HUES48 (cell line): Measurements from ENCODE around the gene FXR2.
A peak's percentile ranks its signal among the peaks of the same experiment; 100 is the strongest.
"Not testable (repeated sequence)": the region's sequence is repeated elsewhere in the genome, so short reads cannot be mapped to it uniquely, and the experiment has no call there.

ENCODE experiments used
- H3K27ac ChIP-seq: one replicate; pipeline ENCODE4 v1.7.0; 2013; ENCODE audit warnings: low read depth, low read length, inconsistent platforms
- H3K27me3 ChIP-seq: 2 replicates; pipeline ENCODE4 v1.6.1; 2013; ENCODE audit warnings: mild to moderate bottlenecking, low read length; ENCODE audit not compliant: control insufficient read depth, insufficient read depth
- H3K36me3 ChIP-seq: 2 replicates; pipeline ENCODE4 v1.6.1; 2013; ENCODE audit warnings: low read length; ENCODE audit not compliant: control insufficient read depth, insufficient read depth
- H3K4me1 ChIP-seq: 2 replicates; pipeline ENCODE4 v1.6.1; 2013; ENCODE audit warnings: mild to moderate bottlenecking, low read length; ENCODE audit not compliant: control insufficient read depth, insufficient read depth
- H3K4me3 ChIP-seq: 2 replicates; pipeline ENCODE4 v1.5.1; 2013; ENCODE audit warnings: mild to moderate bottlenecking, low read depth, low read length
- H3K9ac ChIP-seq: 2 replicates; pipeline ENCODE4 v1.6.1; 2013; ENCODE audit warnings: mild to moderate bottlenecking, low read depth, low read length, moderate library complexity
- H3K9me3 ChIP-seq: 2 replicates; pipeline ENCODE4 v1.6.1; 2013; ENCODE audit warnings: low read length; ENCODE audit not compliant: control insufficient read depth, insufficient read depth

Gene FXR2

DNA sequence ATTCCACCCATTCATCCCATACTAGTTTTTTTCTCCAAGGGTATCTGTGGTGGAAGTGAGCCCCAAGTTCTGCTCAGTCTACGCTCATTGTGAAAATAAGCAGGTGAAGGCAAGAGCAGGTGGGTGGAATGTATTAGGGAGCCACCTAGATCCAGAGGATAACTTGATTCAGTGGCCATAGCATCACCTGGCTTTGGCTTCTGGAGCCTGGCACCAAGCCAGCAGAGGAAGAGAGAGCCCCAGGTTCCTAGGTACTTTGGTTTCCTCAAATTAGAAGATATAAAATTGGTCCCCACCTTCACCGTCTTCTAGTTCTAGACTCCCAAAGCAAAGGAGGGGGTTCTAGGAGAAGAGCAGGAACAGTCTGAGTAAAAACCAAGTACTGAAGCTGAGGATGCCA lies 4.1 kb downstream of the FXR2 start:
- Histone ChIP-seq H3K27me3 (no peaks in the 10 kb centered on the region), H3K27ac (no peak overlapping the region), H3K4me3 (no peak overlapping the region), H3K9ac (no peak overlapping the region), H3K36me3 (peaks cover 34% of the 10 kb centered on the region), H3K4me1 (peaks cover 18% of the 10 kb centered on the region), H3K9me3 (no peaks in the 10 kb centered on the region)

GRCh38 chr17:7606280-7606679 lies 8.4 kb downstream of the FXR2 start:
- Histone ChIP-seq H3K27ac (no peak overlapping the region), H3K36me3 (peaks cover 56% of the 10 kb centered on the region), H3K9me3 (no peaks in the 10 kb centered on the region), H3K9ac (no peak overlapping the region), H3K4me3 (no peak overlapping the region), H3K27me3 (no peaks in the 10 kb centered on the region), H3K4me1 (no peaks in the 10 kb centered on the region)

GRCh38 chr17:7597561-7597960 lies 17.1 kb downstream of the FXR2 start:
- H3K27ac ChIP-seq, H3K27me3 ChIP-seq, H3K4me3 ChIP-seq, H3K9ac ChIP-seq, H3K9me3 ChIP-seq, H3K4me1 ChIP-seq: not testable (repeated sequence)
- H3K36me3 ChIP-seq, result peaks cover 85% of the 10 kb centered on the region

GRCh38 chr17:7593296-7593695 lies 21.4 kb downstream of the FXR2 start:
- no peak overlapping the region for H3K27ac ChIP-seq
- H3K27me3 ChIP-seq, result no peaks in the 10 kb centered on the region
- no peaks in the 10 kb centered on the region for H3K9me3 ChIP-seq
- no peak overlapping the region for H3K4me3 ChIP-seq
- peaks cover 14% of the 10 kb centered on the region for H3K4me1 ChIP-seq
- no peak overlapping the region for H3K9ac ChIP-seq
- peaks cover 64% of the 10 kb centered on the region for H3K36me3 ChIP-seq

- peaks cover 69% of the 10 kb centered on the region for H3K36me3 ChIP-seq
- H3K9me3 ChIP-seq, result no peaks in the 10 kb centered on the region
- H3K27ac ChIP-seq, result no peak overlapping the region
- no peaks in the 10 kb centered on the region for H3K27me3 ChIP-seq
- H3K4me1 ChIP-seq, result peaks cover 14% of the 10 kb centered on the region
- H3K9ac ChIP-seq, result no peak overlapping the region
- no peak overlapping the region for H3K4me3 ChIP-seq
Measured at GRCh38 chr17:7592422-7593021, 22.2 kb downstream of the FXR2 start.

DNA sequence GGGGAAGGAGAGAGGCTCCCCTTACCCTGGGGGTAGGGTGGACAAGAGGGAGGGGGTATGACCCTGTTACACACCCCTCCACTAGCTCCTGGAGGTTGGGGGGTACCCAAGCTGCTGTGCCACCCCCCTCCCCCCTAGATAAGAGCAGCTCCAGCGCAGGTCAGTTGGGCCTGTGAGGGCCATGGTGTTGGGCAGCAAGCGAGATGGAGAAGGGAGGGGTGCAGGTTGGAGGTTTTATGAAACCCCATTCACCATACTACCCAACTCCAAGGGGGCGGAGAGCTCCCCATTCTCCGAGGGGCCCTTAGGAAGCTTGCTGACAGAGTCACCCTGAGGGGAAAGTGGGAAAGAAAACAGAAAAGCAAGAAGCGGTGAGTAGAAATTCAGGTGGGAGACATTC lies 23.1 kb downstream of the FXR2 start:
- H3K27me3 ChIP-seq, result no peaks in the 10 kb centered on the region
- peaks cover 68% of the 10 kb centered on the region for H3K36me3 ChIP-seq
- no peaks in the 10 kb centered on the region for H3K9me3 ChIP-seq
- H3K4me3 ChIP-seq, result no peak overlapping the region
- H3K27ac ChIP-seq, result peak overlapping the region; percentile 96
- peaks cover 14% of the 10 kb centered on the region for H3K4me1 ChIP-seq
- H3K9ac ChIP-seq, result no peak overlapping the region

DNA sequence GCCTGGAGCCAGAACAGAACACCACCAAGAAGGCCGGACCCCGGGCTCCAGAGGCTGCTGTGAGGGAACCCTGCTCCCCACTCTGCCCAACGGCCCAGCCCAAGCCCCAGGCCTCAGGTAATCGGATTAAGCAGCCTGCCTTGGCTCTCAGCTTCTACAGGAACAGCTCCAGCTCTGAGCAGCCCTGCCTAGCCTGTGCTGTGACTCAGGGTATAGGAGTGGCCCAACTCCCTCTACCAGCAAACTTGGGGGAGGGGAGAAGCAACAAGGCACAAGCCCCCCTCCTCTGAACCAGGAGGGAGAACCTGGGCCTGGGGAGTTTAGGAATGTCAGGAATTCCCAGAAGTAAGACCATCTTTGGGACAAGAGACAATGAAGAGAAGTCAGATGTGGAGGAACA lies 24.0 kb downstream of the FXR2 start:
- Histone ChIP-seq H3K36me3 (peaks cover 63% of the 10 kb centered on the region), H3K27me3 (no peaks in the 10 kb centered on the region), H3K27ac (peak overlapping the region; percentile 96), H3K4me3 (0 out of 2 replicates have a peak overlapping the region, but pooled peaks have one; percentile 28), H3K9me3 (no peaks in the 10 kb centered on the region), H3K4me1 (peaks cover 14% of the 10 kb centered on the region), H3K9ac (peak overlapping the region; percentile 72)

DNA sequence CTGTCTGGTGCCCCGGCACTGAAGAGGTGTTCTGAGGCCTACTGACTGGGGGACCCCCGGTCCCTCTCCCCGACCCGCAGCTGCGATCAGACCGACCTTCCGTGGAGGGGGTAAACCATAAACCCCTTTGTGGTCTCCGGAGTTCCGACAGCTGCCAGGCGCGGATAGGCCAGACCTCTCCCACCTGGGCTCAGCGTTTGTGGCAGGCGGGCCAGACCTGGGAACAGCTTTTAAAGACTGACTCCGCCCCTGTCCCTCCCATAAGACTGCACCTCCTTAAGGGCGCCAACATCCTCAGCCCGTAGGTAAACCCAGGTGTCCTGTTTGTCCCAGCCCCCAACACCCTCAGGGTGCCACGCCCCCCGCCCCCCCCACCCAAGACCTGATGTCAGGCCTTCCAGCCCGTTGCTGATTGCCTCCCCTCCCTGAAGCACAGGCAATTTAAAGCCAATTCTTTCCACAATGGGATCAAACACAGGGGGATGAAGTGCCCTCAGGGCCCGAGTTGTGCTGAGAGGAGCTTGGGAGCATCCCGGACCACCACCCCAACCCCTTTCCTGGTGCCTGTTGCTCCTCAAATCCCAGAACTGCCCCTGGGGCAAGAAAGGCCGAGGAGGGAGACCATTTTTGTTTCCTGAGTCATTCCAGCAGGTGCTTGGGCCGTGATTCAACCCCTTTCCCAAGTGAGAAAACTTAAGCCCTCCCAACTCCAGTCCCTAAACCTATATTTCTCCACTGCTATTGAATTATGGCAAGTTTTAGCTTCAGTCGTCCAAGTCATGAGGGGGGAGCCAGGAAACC lies 24.6 kb downstream of the FXR2 start, which contains the start of gene SOX15:
SOX15 (minus strand) TSS at position 204 of the 801 bp plus-strand sequence. CDS start 418 bp downstream, outside the sequence.
- peak within 1 kb of the TSS; percentile 72 for H3K9ac ChIP-seq
- H3K4me1 ChIP-seq, result peaks cover 14% of the 10 kb centered on the region
- H3K4me3 ChIP-seq, result peak within 1 kb of the TSS; percentile 76
- H3K27ac ChIP-seq, result peak within 1 kb of the TSS; percentile 96
- peaks cover 61% of the 10 kb centered on the region for H3K36me3 ChIP-seq
- H3K27me3 ChIP-seq, result no peaks in the 10 kb centered on the region
- no peaks in the 10 kb centered on the region for H3K9me3 ChIP-seq

- Histone ChIP-seq H3K27ac (peak overlapping the region; percentile 96), H3K36me3 (peaks cover 53% of the 10 kb centered on the region), H3K4me3 (peak overlapping the region; percentile 76), H3K4me1 (peaks cover 16% of the 10 kb centered on the region), H3K9ac (peak overlapping the region; percentile 61), H3K9me3 (no peaks in the 10 kb centered on the region), H3K27me3 (no peaks in the 10 kb centered on the region)
Measured at GRCh38 chr17:7589204-7589868, 25.4 kb downstream of the FXR2 start.

GRCh38 chr17:7588553-7589203 lies 26.0 kb downstream of the FXR2 start:
- no peaks in the 10 kb centered on the region for H3K9me3 ChIP-seq
- H3K27me3 ChIP-seq, result no peaks in the 10 kb centered on the region
- peaks cover 17% of the 10 kb centered on the region for H3K4me1 ChIP-seq
- peak overlapping the region; percentile 61 for H3K9ac ChIP-seq
- H3K27ac ChIP-seq, result peak overlapping the region; percentile 96
- peaks cover 47% of the 10 kb centered on the region for H3K36me3 ChIP-seq
- H3K4me3 ChIP-seq, result peak overlapping the region; percentile 76
